Neural cell (in vitro differentiated cells): ENCODE data around the gene FTSJ3. TPM values are rescaled to one million over a fixed set of nuclear protein-coding genes. Genes with fewer than 3 reads are reported as not detected.

Experiments used
- H2AFZ ChIP-seq: fragments of 200-600, 300-800 bp; sonication (generic), shearing (Covaris generic); 2 replicates; pipeline ENCODE4 v1.6.0; 2014; ENCODE audit warnings: low read depth, mild to moderate bottlenecking, antibody characterized with exemption, low read length, moderate library complexity
- H3F3A ChIP-seq: fragments of 200-600 bp; shearing (Covaris generic); 2 replicates; pipeline ENCODE4 v1.6.1; 2016; ENCODE audit warnings: mild to moderate bottlenecking, moderate library complexity, mixed read lengths, antibody characterized with exemption, low read length; ENCODE audit not compliant: insufficient read depth, poor library complexity, severe bottlenecking
- H3K27ac ChIP-seq: fragments of 200-600, 300-800 bp; sonication (generic), shearing (Covaris generic); 2 replicates; pipeline ENCODE4 v1.5.1; 2014; ENCODE audit warnings: mild to moderate bottlenecking, low read length, moderate library complexity
- H3K27me3 ChIP-seq: fragments of 300-800, 200-600 bp; sonication (generic), shearing (Covaris generic); 2 replicates; pipeline ENCODE4 v1.6.0; 2014; ENCODE audit warnings: mild to moderate bottlenecking, low read depth, low read length, moderate library complexity; ENCODE audit not compliant: insufficient read depth
- H3K36me3 ChIP-seq: fragments of 300-800, 200-600 bp; sonication (generic), shearing (Covaris generic); 2 replicates; pipeline ENCODE4 v1.5.1; 2014; ENCODE audit warnings: mild to moderate bottlenecking, antibody characterized with exemption, low read length, moderate library complexity; ENCODE audit not compliant: insufficient read depth
- H3K4me2 ChIP-seq: fragments of 300-800, 200-600 bp; sonication (generic), shearing (Covaris generic); 2 replicates; pipeline ENCODE4 v1.6.0; 2014; ENCODE audit warnings: mild to moderate bottlenecking, low read length
- H3K4me3 ChIP-seq: fragments of 300-800, 200-600 bp; sonication (generic), shearing (Covaris generic); 2 replicates; pipeline ENCODE4 v1.5.1; 2014; ENCODE audit warnings: mild to moderate bottlenecking, low read length, moderate library complexity
- H3K79me2 ChIP-seq: fragments of 200-600 bp; shearing (Covaris generic); replicated peaks from 2 replicates; pipeline ENCODE4 v1.6.0; 2014; ENCODE audit warnings: mild to moderate bottlenecking, low read length, moderate library complexity; ENCODE audit not compliant: insufficient read depth
- H3K9ac ChIP-seq: fragments of 300-800, 200-600 bp; sonication (generic), shearing (Covaris generic); 2 replicates; pipeline ENCODE4 v1.6.1; 2016; ENCODE audit warnings: mild to moderate bottlenecking, low read length, mixed read lengths
- H3K9me2 ChIP-seq: fragments of 200-600 bp; shearing (Covaris generic); 2 replicates; pipeline ENCODE4 v1.6.1; 2016; ENCODE audit warnings: mild to moderate bottlenecking, low read length, mixed read lengths; ENCODE audit not compliant: insufficient read depth
- H3K9me3 ChIP-seq: fragments of 200-600, 300-800 bp; sonication (generic), shearing (Covaris generic); 2 replicates; pipeline ENCODE4 v1.6.1; 2016; ENCODE audit warnings: mild to moderate bottlenecking, mixed run types, low read length, moderate library complexity, mixed read lengths
- H4K20me1 ChIP-seq: fragments of 200-600 bp; shearing (Covaris generic); 2 replicates; pipeline ENCODE4 v1.6.1; 2016; ENCODE audit warnings: mild to moderate bottlenecking, mixed run types; ENCODE audit not compliant: insufficient read depth
- CTCF ChIP-seq: fragments of 450-650 bp; IDR thresholded peaks from 2 replicates; pipeline ENCODE4 v1.5.1; 2014; ENCODE audit warnings: antibody characterized with exemption, mild to moderate bottlenecking, moderate library complexity; ENCODE audit not compliant: poor library complexity, severe bottlenecking
- EP300 ChIP-seq: fragments of 450-650 bp; conservative IDR thresholded peaks from 2 replicates; pipeline ENCODE4 v1.6.1; 2014; ENCODE audit warnings: antibody characterized with exemption, mild to moderate bottlenecking, moderate library complexity; ENCODE audit not compliant: poor library complexity, severe bottlenecking
- EZH2 ChIP-seq: fragments of 200-600, 300-800 bp; shearing (Covaris generic), sonication (generic); IDR thresholded peaks from 2 replicates; pipeline ENCODE4 v1.6.1; 2014; ENCODE audit warnings: antibody characterized with exemption, low read length, borderline replicate concordance, mild to moderate bottlenecking; ENCODE audit not compliant: insufficient read depth, poor library complexity, severe bottlenecking
- MXI1 ChIP-seq: fragments of 450-650 bp; conservative IDR thresholded peaks from 2 replicates; pipeline ENCODE4 v1.6.1; 2014; ENCODE audit warnings: antibody characterized with exemption, mild to moderate bottlenecking; ENCODE audit not compliant: poor library complexity, severe bottlenecking
- POLR2AphosphoS5 ChIP-seq: IDR thresholded peaks from 2 replicates; pipeline ENCODE4 v1.6.1; 2012
- RAD21 ChIP-seq: fragments of 450-650 bp; conservative IDR thresholded peaks from 2 replicates; pipeline ENCODE4 v1.6.1; 2014; ENCODE audit warnings: antibody characterized with exemption, mild to moderate bottlenecking, moderate library complexity
- TAF1 ChIP-seq: IDR thresholded peaks from 2 replicates; pipeline ENCODE4 v1.6.1; 2012; ENCODE audit warnings: low read depth
- polyA plus RNA-seq: library from polyadenylated mRNA; depleted of rRNA; stranded (reverse); fragments of >200 nt; gene quantifications from 2 replicates; pipeline ENCODE4 v1.2.3, GENCODE V29; 2014
- TF ChIP-seq, protein P1 (sequence below): IDR thresholded peaks from 2 replicates; pipeline ENCODE4 v1.6.1; 2012; ENCODE audit warnings: borderline replicate concordance

The FTSJ3 gene
- polyA plus RNA-seq, 1 donor from 2014 or later = 23.2 TPM

DNA sequence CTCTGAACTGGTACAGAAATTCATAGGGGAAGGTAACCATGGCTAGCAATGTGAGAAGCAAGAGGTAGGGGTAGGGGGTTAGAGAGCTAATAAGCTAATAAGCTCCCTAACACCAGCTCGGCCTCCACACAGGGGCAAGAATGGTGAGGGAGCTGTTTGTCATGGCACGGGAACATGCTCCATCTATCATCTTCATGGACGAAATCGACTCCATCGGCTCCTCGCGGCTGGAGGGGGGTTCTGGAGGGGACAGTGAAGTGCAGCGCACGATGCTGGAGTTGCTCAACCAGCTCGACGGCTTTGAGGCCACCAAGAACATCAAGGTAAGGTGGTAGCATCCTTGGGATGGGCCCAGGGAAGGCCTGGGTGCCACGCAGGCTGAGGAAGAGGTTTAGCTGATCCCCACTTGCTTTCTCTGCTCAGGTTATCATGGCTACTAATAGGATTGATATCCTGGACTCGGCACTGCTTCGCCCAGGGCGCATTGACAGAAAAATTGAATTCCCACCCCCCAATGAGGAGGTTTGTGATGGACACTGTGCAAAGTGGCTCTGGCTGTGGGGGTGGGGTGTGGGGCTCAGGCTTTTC is 3.5 kb upstream of the FTSJ3 start:
- H3K36me3 ChIP-seq = no peaks in the 10 kb centered on the region
- H3K9ac ChIP-seq = no peak overlapping the region
- H4K20me1 ChIP-seq = no peaks in the 10 kb centered on the region
- peaks cover 4% of the 10 kb centered on the region for H3F3A ChIP-seq
- no peaks in the 10 kb centered on the region for H3K9me2 ChIP-seq
- H3K9me3 ChIP-seq = no peaks in the 10 kb centered on the region
- H3K27me3 ChIP-seq = no peaks in the 10 kb centered on the region
- no peak overlapping the region for H3K27ac ChIP-seq
- H3K4me3 ChIP-seq = no peak overlapping the region
- no peak overlapping the region for H2AFZ ChIP-seq
- H3K4me2 ChIP-seq = no peak overlapping the region
- H3K79me2 ChIP-seq = peaks cover 21% of the 10 kb centered on the region
- TF ChIP-seq, protein P1, sequence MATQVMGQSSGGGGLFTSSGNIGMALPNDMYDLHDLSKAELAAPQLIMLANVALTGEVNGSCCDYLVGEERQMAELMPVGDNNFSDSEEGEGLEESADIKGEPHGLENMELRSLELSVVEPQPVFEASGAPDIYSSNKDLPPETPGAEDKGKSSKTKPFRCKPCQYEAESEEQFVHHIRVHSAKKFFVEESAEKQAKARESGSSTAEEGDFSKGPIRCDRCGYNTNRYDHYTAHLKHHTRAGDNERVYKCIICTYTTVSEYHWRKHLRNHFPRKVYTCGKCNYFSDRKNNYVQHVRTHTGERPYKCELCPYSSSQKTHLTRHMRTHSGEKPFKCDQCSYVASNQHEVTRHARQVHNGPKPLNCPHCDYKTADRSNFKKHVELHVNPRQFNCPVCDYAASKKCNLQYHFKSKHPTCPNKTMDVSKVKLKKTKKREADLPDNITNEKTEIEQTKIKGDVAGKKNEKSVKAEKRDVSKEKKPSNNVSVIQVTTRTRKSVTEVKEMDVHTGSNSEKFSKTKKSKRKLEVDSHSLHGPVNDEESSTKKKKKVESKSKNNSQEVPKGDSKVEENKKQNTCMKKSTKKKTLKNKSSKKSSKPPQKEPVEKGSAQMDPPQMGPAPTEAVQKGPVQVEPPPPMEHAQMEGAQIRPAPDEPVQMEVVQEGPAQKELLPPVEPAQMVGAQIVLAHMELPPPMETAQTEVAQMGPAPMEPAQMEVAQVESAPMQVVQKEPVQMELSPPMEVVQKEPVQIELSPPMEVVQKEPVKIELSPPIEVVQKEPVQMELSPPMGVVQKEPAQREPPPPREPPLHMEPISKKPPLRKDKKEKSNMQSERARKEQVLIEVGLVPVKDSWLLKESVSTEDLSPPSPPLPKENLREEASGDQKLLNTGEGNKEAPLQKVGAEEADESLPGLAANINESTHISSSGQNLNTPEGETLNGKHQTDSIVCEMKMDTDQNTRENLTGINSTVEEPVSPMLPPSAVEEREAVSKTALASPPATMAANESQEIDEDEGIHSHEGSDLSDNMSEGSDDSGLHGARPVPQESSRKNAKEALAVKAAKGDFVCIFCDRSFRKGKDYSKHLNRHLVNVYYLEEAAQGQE = no peak
- TF ChIP-seq POLR2AphosphoS5 = no peak
- TF ChIP-seq MXI1 = no peak
- no peak for TF ChIP-seq RAD21
- no peak for TF ChIP-seq CTCF
- TF ChIP-seq EP300 = no peak

DNA sequence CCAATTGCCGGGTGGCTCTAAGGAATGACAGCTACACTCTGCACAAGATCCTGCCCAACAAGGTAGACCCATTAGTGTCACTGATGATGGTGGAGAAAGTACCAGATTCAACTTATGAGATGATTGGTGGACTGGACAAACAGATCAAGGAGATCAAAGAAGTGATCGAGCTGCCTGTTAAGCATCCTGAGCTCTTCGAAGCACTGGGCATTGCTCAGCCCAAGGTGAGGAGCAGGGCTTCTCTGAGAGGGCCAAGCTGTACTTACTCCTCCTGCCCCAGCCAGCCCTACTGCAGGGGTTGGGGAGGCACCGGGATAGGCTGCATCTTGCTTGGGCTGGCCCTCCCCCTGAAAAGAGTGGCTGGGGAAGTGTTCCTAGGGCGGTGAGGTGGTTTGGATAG is 2.8 kb upstream of the FTSJ3 start:
- H3K9ac ChIP-seq = no peak overlapping the region
- no peak overlapping the region for H3K4me2 ChIP-seq
- H2AFZ ChIP-seq = no peak overlapping the region
- H3K79me2 ChIP-seq = peaks cover 26% of the 10 kb centered on the region
- H3K9me2 ChIP-seq = no peaks in the 10 kb centered on the region
- no peaks in the 10 kb centered on the region for H3K9me3 ChIP-seq
- peaks cover 4% of the 10 kb centered on the region for H3F3A ChIP-seq
- TF ChIP-seq RAD21 (no peak), EP300 (no peak), POLR2AphosphoS5 (no peak), TAF1 (no peak), EZH2 (no peak)
- TF ChIP-seq, protein P1 = no peak
- no peaks in the 10 kb centered on the region for H3K36me3 ChIP-seq
- H4K20me1 ChIP-seq = no peaks in the 10 kb centered on the region
- H3K27ac ChIP-seq = no peak overlapping the region
- no peak overlapping the region for H3K4me3 ChIP-seq
- H3K27me3 ChIP-seq = no peaks in the 10 kb centered on the region
